Testis (tissue), 3 donors: ENCODE results near the gene SLC25A41. TPM values are rescaled to one million over a fixed set of nuclear protein-coding genes. Genes with fewer than 3 reads are reported as not detected.

Experiments
- DNase-seq: peaks from one replicate; pipeline ENCODE4 v3.0.0-alpha.2; 2019
- H3K27ac ChIP-seq, 2 donors: fragments of 200-600 bp; sonication (generic); one replicate each; pipeline ENCODE4 v1.5.1; 2019
- H3K27me3 ChIP-seq: fragments of 200-600 bp; sonication (generic); one replicate; pipeline ENCODE4 v1.5.1; 2019
- H3K36me3 ChIP-seq: fragments of 200-600 bp; sonication (generic); one replicate; pipeline ENCODE4 v1.5.1; 2017; ENCODE audit warnings: low read depth; ENCODE audit errors: missing control alignments
- H3K4me1 ChIP-seq: fragments of 200-600 bp; sonication (generic); one replicate; pipeline ENCODE4 v1.5.1; 2019
- H3K4me3 ChIP-seq, 2 donors: fragments of 200-600 bp; sonication (generic); one replicate each; pipeline ENCODE4 v1.5.1; 2017 to 2019
- H3K9me3 ChIP-seq: fragments of 200-600 bp; sonication (generic); one replicate; pipeline ENCODE4 v1.5.1; 2017
- CTCF ChIP-seq, 3 experiments: fragments of 450-650 bp in 2 of 3; fragments of 200-600 bp in 1 of 3; sonication (generic) in 1 of 3; IDR thresholded peaks; one replicate each; pipeline ENCODE4 v1.5.1; 2016 to 2019; ENCODE audit warnings: antibody characterized with exemption in 3 of 3, mild to moderate bottlenecking in 2 of 3, moderate library complexity in 1 of 3
- POLR2A ChIP-seq: fragments of 450-650 bp; IDR thresholded peaks from one replicate; pipeline ENCODE4 v1.6.1; 2017; ENCODE audit warnings: antibody characterized with exemption, mild to moderate bottlenecking, moderate library complexity
- WGBS, 2 donors: methylation state at CpG; one replicate each; pipeline ENCODE4 v1.1.5; 2018; 5-methylcytosine and 5-hydroxymethylcytosine counted together
- intact Hi-C: fragments of 100-400 bp; cut with DNase I; formaldehyde crosslinking; loops from one replicate; pipeline ENCODE4 v1.15.1; 2023; ENCODE audit warnings: low total_unique reads
- polyA plus RNA-seq: library from polyadenylated mRNA; stranded (reverse); fragments of 350-450 nt; fragmentation: Illumina TruSeq; extraction: RNeasy Lipid Tissue Mini Kit (QIAGEN cat#74804); gene quantifications from one replicate; pipeline ENCODE4 v1.2.3, GENCODE V29; 2014; ENCODE audit warnings: low read depth, low replicate concordance; ENCODE audit not compliant: insufficient read depth
- total RNA-seq, 2 donors: library from RNA; depleted of rRNA; stranded (reverse); fragments of >200 nt; gene quantifications; one replicate each; pipeline ENCODE4 v1.2.3, GENCODE V29; 2016

Gene SLC25A41
- total and polyA plus RNA-seq, 3 donors from 2014 or later = 3.2 to 7.6 (median 3.9) TPM

- DNase-seq = no peak
- Histone ChIP-seq H3K9me3 (no peaks in the 10 kb centered on the region), H3K36me3 (no peaks in the 10 kb centered on the region), H3K27ac (no peak overlapping the region), H3K4me1 (peaks cover 9% of the 10 kb centered on the region), H3K27me3 (no peaks in the 10 kb centered on the region), H3K4me3 (no peak overlapping the region)
- WGBS, 2 donors = 93 to 97% methylated on average over 9 to 11 of the region's 11 CpGs
- intact Hi-C loops = no loop called here
- TF ChIP-seq POLR2A (no peak), CTCF (IDR thresholded peaks at IDR 0.05) (no peak)
Measured at GRCh38 chr19:6453951-6454565, 20.5 kb upstream of the SLC25A41 start.

- Histone ChIP-seq H3K9me3 (no peaks in the 10 kb centered on the region), H3K4me1 (no peaks in the 10 kb centered on the region), H3K27me3 (no peaks in the 10 kb centered on the region), H3K4me3 (no peak overlapping the region), H3K36me3 (no peaks in the 10 kb centered on the region), H3K27ac (no peak overlapping the region)
- 99 to 100% methylated on average over 2 of the region's 2 CpGs for WGBS, 2 donors
- TF ChIP-seq CTCF (IDR thresholded peaks at IDR 0.05) = no peak
- no peak for TF ChIP-seq POLR2A
- no peak for DNase-seq
- intact Hi-C loops = no loop called here
Measured at GRCh38 chr19:6452899-6453298, 19.3 kb upstream of the SLC25A41 start.

- no peak overlapping the region for H3K4me3 ChIP-seq
- no peak for TF ChIP-seq CTCF (IDR thresholded peaks at IDR 0.05)
- TF ChIP-seq POLR2A = no peak
- H3K27ac ChIP-seq = no peak overlapping the region
- no peaks in the 10 kb centered on the region for H3K9me3 ChIP-seq
- intact Hi-C loops = no loop called here
- H3K4me1 ChIP-seq = no peaks in the 10 kb centered on the region
- DNase-seq = no peak
- 94% methylated on average over 17 to 19 of the region's 19 CpGs for WGBS, 2 donors
- H3K27me3 ChIP-seq = no peaks in the 10 kb centered on the region
- no peaks in the 10 kb centered on the region for H3K36me3 ChIP-seq
Measured at GRCh38 chr19:6452223-6452614, 18.7 kb upstream of the SLC25A41 start.

- DNase-seq = no peak
- intact Hi-C loops = no loop called here
- H3K9me3 ChIP-seq = no peaks in the 10 kb centered on the region
- H3K4me1 ChIP-seq = peaks cover 1% of the 10 kb centered on the region
- no peaks in the 10 kb centered on the region for H3K27me3 ChIP-seq
- H3K27ac ChIP-seq = no peak overlapping the region
- TF ChIP-seq CTCF (IDR thresholded peaks at IDR 0.05) (no peak), POLR2A (no peak)
- no peak overlapping the region for H3K4me3 ChIP-seq
- 95 to 98% methylated on average over 7 of the region's 7 CpGs for WGBS, 2 donors
- no peaks in the 10 kb centered on the region for H3K36me3 ChIP-seq
Measured at GRCh38 chr19:6451583-6452222, 18.1 kb upstream of the SLC25A41 start.

GRCh38 chr19:6450166-6450565, 16.6 kb upstream of the SLC25A41 start:
- Histone ChIP-seq H3K4me1 (peaks cover 6% of the 10 kb centered on the region), H3K27ac (no peak overlapping the region), H3K27me3 (no peaks in the 10 kb centered on the region), H3K4me3 (no peak overlapping the region), H3K9me3 (no peaks in the 10 kb centered on the region), H3K36me3 (no peaks in the 10 kb centered on the region)
- intact Hi-C loops = no loop called here
- TF ChIP-seq POLR2A (no peak), CTCF (IDR thresholded peaks at IDR 0.05) (no peak)
- 95 to 96% methylated on average over 5 of the region's 5 CpGs for WGBS, 2 donors
- DNase-seq = no peak
